CD4-positive, alpha-beta T cell treated with Interleukin-6 at 100 ng/mL for 8 hours (primary cell): ENCODE measurements around the gene SKIDA1.

Experiments
- DNase-seq: peaks from one replicate; pipeline ENCODE4 v3.0.0-alpha.2; 2020; ENCODE audit warnings: mixed read lengths, low spot score

SKIDA1 gene

DNA sequence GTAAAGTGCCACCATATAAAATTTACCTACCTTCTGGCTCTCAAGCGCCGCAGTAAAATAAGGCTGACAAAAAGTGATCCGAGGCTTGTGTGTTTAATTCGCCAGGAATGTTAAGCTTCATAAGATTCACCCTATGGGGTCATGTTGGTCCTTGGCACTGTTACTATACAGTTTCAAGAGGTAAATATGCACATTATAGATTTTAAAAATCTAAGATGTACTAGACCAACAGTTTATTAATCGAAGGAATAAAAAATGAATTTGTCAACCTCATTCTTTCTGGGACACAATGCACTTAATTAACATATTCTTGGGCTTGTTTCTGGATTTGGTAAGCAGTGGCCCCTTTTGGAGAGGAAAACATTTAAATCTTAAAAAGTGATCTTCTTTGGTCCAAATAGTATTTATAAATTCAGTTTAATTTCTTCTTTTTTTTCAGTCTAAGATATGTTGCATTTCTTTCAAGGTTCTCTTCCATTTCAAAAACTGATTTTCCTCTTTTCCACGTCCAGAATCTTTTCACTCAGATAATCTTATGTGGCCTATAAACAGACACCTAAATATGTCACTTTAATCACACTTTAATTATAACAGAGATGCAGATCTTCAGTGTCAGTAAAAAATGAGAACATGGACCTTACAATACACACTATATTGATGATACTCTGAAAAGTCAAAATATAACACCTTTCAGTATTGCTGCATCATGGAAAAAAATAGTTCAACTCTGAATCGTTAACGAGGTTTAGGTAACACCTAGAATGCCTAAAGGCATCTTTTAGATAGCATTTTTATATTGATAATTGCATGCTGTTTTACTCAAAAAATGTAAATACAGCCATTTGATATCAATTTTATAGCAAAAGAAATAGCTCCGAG is 3.8 kb upstream of the SKIDA1 start:
- no peak for DNase-seq

DNA sequence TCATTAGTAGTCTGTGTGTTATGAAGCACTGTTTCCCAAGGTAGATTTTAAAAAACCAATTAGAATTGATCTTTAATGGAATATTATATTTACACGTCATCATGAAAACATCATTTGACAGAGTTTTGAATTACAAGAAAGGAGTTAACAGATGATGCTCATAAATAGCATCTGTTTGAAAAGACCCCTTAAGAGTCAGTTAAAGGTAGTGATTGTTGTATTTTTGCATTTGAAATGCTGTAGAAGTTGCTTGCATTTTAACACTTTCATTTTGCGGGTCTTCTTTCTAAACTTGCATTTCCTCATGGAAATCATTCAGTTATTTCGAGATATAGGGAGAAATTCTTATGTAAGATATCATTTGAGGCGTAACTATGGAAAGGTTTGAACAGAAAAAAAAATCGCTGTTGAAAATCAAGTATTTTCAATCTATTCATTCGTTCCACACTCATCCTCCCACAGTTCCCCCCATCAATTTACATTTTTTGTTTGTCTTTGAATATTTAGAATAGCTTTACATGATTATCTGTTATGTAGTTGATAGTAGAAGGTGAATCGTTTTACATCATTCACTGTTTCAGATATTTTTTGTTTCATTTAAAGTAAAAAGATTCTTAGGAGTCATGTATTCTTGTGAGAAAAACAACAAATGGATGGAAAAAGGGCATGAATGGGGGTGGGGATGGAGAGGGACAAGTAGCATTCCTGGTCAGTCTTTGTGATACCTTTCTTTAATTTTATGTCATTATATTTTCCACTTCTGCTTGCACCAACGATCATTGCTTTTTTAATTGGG is 3.0 kb upstream of the SKIDA1 start:
- no peak for DNase-seq

DNA sequence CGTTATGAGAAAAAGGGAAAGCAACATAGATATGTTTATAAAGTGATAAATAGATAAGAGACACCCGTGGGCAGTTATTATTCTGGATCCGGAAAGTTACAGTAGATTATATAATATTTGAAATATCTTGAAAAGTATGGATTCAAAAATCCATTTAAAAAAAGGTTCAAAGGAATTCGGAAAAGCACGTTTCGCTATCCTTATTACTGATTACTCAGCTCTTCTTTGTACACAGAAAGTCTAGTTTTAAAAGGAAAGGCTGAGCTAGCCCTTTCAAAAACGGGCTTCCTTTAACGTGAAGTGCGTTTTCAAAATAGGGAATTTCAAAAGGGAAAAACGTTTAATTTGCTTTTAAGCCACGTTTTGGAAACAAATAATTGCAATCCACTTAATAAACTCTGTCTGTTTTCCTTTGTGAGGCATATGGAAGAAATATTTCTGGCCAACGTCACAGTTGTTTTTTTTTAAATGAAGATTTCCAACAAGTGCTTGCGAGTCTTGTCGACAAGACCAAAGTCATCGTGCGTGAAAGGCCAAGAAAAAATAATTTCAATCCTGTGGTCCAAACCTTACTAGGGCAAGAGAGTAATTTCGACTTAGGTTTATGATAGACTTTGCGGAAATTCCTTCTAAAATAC is 2.2 kb upstream of the SKIDA1 start:
- no peak for DNase-seq

DNA sequence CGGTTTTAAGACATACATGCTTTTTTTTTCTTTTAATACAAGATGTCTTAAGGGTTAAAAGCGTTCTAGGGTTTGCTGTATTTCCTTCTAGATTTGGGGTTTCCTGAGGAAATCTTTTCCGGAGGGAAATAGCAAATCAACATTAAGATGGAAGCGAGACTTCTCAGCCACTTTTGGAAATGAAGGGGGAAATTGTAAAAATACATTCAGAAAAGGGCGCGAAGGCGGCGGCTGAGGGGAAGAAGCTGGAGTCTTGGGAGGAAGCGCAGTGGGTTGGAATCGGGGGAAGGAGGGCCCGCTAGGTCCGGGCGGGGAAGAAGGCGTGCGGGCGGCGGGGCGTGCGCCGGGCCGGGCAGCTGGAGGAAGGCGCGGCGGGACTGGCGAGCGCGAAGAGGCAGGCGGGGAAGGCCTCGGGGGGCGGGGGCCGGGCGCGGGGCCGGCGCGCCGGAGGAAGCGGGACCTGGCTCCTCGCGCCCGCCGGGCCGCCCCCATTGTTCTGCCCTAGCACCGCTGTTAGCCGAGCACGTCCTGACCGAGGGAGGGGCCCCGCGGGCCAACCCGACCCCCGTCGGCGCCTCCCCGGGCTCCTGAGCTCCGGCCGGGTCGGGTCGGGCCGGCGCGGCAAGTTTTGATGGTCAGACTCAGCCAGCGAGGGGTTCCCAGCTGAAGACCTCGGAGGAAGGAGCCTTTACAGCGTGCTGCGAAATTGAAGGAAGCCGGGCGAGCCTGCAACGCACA is 1.5 kb upstream of the SKIDA1 start:
- peak; percentile 24 for DNase-seq

DNA sequence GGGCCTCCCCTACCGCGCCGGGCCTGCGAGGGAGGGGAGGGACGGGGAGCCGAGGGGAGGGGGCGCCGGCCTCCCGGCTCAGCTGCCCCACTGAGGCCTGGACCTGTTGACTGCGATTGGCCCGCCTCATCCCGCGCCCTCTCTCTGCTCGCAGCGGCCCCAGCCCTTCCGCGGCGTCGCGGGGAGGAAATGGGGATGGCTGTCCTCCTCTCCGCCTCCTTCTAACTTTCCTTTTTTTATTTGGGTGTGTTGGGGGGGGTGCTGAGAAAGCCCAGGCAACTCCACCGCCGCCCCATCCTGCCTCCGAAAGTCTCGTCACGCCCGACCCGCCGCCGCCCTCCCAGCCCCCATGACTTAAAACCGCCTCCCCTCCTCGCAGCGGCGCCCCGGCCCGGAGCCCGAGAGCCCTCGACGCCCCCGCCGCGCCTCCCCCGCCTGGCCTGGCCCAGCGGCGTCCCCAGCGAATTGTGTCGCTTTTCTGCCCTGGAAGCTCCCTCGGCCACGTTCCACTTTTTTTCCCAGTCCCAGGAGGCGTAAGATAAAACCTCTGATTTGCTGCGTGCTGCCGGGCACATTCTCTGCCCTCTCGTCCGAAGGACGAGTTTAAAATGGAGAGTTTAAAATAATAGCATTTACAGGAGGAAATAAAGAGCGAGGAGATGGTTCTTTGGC is 842 bp upstream of the SKIDA1 start:
- peak; percentile 57 for DNase-seq

DNA sequence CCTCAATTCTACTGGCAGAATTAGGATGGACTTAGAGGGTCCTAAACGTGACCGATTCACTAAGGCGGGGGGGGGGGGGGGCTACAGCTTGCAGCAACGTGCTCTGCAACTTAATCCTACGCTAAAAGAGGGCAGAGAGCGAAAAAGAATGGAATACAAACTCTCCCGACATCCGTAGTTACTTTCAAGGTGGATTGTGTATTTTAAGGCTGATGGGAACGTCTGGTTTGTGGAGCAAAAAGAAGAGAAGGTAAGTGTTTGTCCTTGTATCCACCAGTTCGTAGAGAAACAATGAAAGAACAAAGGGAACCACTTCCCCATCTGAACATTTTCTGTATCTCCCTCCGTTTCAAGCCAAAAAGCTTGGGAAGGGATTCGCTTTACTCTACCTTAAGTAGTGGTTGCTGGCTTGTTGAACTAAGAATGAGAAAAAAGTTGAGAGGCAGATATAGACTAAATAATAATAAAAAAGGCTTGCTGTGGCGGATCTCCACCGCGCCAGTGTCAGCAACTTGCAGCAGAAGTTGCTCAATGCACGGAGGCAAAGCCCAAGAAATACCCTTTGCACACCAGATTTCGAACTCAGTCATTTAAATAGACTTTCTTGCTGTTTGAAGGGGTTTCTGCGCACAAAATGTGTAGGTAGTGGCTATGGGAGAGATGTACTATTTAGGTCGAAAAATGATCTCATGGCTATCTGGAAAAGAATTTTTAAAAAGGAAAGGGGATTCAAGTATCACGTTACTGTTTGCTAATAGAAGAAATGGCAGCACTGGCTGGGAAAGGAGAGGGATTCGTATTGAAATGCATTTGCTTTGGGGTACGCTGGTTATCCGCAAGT is 736 bp downstream of the SKIDA1 start:
- DNase-seq, result no peak

DNA sequence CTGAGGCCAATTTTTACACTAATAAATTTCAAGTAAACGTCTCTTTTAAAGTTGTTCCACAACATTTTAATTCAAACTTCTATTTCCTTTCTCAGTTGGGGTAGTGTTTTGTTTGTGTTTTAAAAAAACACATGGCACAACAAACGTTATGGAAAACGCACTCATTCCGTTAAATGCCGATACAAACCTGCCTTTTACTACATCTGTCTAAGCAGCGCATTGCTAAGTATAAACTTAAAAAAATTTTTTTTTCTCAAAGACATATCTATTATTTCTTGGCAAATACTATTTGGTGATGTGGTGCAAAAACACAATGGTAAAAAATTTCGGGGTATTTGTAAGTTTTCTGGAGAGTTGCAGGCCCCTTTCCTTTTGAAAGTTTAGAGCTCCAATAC is 1.4 kb downstream of the SKIDA1 start:
- DNase-seq, result no peak

DNA sequence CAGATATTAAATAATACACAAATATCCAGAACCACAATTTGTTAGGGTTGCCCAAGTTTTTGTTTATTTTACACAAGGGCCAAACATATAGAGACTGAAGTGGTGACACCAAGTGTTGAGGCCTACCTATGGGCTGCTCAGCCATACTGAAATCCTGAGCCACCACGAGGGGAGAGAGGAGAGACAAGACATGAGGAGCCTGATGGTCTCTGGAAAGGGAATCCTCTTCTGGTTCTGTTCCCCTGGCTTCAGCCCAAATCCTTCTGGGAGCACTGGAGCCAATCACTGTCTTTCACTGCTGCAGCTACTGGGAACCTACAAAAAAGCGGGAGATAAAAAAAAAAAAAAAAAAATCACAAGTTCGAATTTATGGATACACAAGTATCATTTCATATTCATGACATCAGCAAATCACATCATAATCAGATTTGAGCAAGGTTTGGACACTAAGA is 1.9 kb downstream of the SKIDA1 start:
- DNase-seq, result no peak

DNA sequence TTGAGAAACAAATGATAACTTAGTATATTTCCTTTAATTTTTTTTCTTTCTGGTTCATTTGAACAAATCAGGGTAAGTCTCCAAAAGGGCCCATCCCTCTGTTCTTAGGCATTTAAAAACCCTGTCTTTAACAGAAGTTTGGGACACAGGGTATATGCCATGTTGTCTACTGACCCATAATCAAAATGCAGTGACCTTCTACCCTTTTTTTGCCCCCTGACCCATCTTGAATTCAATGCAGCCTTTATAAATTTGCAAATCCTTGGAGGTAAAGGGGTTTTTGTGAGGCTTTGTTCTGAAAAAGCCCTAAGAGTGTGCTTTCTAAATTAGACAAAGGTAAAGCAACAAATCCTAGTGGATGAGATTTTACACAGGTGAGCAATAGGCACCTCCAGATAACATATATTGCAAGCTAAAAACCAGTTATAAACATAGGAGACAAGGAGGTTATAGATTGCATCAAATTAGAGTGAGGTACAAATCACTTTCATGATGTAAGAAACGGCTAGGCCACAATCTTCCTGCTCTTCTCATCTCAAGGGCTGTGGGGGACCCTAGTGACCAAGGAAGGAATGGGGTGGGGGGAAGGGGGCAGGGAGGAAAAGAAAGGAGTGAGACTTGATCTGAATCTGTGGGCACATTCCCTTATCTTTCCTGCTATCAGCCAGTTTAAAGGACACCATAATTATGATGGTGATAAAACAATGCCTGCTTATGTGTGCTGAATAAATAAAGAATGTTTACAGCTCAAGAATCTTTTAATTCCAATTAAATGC is 2.7 kb downstream of the SKIDA1 start:
- no peak for DNase-seq

DNA sequence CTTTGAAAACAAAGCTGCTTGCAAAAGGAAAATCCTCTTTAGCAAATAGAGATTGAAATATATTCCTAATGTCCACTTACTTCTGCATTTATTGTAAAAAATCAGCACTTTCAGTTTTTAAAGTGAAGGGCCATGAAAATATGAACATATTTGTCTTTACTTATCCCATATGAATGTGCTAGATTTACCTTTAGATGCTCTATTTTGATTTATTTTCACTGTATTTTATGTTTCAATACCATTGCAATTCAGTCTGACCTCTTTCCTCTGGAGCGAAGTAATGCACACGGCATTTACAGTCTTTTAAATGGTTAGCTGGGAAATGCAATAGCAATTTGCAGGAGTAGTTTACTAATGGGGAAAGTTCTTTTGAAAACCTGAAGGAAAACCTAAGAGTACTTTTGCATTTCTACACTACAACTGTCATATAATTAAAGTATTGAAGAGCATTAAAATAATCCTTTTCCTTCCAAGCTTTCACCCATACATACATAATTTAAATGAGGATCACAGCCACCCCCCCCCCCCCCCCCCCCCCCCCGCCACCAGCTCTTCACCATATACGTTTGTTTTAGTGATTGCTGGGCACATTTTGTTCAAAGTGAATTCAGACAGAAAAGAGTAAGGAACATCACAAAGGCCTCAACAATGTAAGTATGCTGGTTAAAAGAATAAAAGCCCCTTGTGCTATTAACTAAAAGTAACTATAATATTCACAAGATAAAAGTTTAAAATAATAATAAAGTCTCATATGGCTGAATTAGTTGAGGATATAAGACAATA is 3.5 kb downstream of the SKIDA1 start:
- no peak for DNase-seq

DNA sequence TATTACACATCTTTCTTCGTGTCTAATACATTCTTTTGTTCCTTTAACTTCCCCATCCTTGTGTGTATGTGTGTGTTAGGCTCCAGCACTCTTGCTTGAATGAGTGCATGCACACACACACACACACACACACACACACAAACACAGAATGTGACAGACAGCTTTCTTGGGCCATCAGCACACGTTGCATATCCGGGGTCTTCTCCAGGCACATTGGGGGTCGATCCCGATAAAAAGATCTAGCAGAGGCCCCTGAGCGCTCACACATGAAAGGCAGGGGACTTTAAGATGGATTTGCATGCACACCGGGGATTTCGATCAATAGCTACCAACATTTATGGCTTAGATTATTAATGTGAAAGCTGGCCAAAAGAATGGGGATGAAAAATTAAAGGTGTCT is 4.5 kb downstream of the SKIDA1 start:
- no peak for DNase-seq

DNA sequence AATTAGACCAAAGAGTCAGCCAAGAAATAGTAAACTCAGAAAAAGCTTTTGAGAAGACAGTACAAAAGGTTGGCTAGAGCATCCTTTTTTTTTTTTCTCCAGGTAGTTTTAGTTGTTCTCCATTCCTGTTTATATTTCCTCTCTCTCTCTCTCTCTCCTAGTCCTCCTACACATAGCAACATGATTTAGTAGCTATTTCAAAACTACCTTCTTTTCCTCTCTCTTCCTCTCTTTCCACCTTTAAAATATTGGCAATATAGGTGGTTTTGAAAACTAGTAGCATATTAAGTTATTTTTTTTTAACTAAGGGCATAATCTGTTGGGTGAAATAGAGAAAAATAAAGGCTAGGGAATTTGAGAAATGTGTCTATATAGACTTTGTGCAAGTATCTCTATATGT is 5.0 kb downstream of the SKIDA1 start:
- DNase-seq, result no peak

DNA sequence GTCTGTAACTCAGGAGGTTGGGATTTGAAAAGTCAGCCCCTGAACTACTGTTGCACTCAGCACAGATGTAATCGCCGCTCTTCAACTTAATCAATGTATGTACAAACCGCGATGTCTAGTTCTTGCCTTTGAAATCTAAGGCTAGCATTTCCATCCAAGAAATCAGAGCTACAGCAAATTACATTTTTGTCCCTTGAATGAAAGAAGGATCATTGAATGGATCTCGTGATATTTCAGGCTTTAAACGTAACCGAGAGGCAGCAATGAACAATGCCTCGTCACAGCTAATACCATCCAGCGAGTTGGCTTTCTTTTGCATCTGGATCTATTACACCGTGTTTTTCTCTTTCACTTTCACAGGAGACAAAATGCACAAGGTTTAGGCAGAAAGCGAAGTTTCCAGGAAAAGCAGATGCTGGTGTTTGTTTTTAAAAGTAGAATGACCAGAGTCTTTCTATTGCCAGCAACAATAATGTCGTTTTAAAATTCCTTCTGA is 5.5 kb downstream of the SKIDA1 start:
- no peak for DNase-seq

DNA sequence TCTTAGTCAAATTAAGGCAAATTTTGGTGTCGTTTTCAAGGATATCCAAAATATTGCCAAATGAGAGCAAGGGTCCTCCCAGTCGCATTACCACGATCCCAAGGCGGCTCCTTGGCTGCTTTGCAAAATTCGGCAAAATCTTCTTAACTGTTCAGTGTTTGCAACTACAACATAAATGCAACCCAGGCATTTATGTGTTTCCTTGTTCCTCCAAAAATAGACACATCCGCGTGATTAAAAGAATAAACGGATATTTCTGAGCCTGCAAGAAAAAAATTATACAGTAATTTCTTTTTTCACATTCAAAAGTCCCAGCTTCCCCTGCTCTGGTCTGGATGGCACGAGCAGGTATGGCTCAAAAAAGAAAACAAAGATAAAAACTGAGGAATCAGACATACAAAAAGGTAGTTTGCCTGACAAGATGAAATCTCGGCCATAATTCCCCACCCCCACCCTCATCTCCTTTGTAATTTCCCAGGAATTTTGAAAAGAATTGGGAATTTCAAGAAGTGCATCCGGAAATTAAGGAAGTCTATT is 6.0 kb downstream of the SKIDA1 start:
- DNase-seq, result no peak

DNA sequence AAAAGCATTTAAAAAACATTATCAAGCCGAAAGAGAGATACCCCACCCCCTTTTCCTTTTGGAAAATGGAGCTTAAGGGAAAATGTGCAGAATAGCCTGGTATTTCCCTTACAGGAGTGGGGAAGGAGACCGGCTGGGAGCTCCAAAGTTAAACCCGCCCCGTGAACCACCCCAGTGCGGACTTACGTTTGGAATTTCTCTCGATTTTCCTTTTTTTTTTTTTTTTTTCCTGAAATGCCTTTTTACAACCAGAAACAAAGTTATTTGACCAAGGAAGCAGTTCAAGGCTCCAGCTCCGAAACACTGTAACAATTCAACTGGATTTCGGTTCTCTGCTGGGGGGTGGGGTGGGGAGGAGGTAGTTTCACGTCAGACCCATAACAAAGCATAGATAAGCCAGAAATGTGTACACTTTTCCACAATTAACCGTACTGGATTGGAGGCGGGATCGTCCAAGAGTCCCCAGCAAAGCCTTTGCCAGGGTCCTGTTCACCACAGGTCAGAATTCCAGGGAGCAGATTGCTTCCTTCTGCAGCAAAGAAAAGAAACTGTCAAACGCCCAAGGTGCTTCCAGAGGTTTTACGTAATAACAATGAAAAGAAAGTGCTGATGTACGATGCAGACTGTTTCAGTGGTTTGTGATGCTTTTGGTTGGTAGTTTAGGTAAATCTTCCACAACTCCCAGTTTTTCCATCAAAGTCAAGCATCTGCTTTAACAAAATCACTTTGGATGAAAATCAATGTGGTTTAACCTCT is 6.7 kb downstream of the SKIDA1 start:
- no peak for DNase-seq

DNA sequence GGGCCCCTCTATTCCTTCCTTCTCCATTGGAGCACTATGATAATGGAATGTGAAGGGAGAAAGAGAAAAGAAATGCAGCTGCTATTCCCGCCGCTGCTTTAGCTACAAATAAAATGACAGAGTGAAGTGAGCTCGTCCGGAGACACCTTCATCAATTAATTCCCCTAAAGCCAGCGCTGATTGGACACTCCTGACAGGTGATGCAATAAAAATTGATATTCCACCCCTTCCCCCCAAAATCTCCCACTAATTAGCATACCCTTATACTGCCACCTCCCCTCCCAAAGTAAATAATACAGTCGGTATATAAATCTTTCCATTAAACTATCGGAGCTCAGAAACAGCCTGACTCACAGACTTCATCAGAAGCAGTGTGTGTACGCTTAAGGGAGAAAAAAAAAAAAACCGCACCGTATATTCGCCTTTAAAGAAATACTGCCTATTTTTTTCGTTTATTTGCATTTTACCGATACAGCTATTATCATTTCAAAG is 7.3 kb downstream of the SKIDA1 start:
- DNase-seq, result no peak
